HUES6 (cell line): ENCODE data around the gene KCNN3.

Source experiments
- H3K27ac ChIP-seq: 2 replicates; pipeline ENCODE4 v1.7.0; 2013; ENCODE audit warnings: low read depth, mild to moderate bottlenecking, low read length, inconsistent platforms
- H3K27me3 ChIP-seq: 2 replicates; pipeline ENCODE4 v1.6.1; 2013; ENCODE audit warnings: low read length; ENCODE audit not compliant: control insufficient read depth, insufficient read depth
- H3K36me3 ChIP-seq: 2 replicates; pipeline ENCODE4 v1.6.1; 2013; ENCODE audit warnings: low read length; ENCODE audit not compliant: control insufficient read depth, insufficient read depth
- H3K4me1 ChIP-seq: 2 replicates; pipeline ENCODE4 v1.6.1; 2013; ENCODE audit warnings: low read length; ENCODE audit not compliant: control insufficient read depth, insufficient read depth
- H3K4me3 ChIP-seq: 2 replicates; pipeline ENCODE4 v1.5.1; 2013; ENCODE audit warnings: low read depth, low read length
- H3K9ac ChIP-seq: one replicate; pipeline ENCODE4 v1.6.1; 2013; ENCODE audit warnings: mild to moderate bottlenecking, low read length
- H3K9me3 ChIP-seq: 2 replicates; pipeline ENCODE4 v1.6.1; 2013; ENCODE audit warnings: low read depth, low read length; ENCODE audit not compliant: control insufficient read depth, insufficient read depth

KCNN3 gene

DNA sequence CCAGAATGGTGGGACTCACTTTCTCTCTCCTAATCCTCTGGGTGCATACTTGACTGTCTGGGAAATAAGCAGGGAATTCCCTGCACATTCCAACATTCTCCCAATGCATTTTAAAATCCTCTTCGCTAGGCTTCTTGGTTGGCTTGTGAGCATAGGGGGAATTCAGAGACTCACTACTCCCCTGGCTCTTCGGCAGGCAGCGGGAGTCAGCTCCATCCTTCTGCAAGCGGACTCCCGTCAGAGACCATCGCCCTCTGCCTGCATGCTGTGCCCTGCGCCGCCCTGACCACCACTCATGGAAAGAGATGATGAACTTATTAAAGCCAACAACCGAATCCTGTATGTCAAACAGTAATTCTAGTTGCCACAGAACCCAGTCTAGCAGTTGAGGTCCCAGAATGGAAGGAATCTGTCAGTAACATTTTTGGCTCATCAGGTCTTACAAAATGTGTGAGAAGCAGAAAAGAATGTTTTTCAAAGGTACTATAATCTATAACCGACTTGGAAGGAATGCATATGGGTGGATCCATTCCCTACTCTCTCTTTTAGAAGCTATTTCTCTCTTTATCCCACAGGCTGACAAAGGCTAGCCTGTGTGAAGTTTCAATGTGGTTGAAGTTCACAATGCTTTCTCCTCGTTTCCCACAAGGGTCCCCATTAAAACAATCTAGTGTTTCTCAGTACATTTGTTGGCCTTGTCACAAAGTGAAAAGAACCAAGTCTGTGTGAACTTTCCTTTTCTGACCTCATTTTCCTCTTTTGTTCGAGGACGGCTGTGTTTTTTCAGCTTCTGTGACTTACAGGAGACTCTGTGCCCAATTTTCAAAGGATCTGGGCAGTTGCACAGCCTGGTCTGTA is 143.0 kb downstream of the KCNN3 start:
- no peak overlapping the region for H3K27ac ChIP-seq
- peaks cover 36% of the 10 kb centered on the region for H3K4me1 ChIP-seq
- H3K4me3 ChIP-seq = no peak overlapping the region
- H3K9ac ChIP-seq = no peak overlapping the region
- no peaks in the 10 kb centered on the region for H3K36me3 ChIP-seq
- H3K27me3 ChIP-seq = no peaks in the 10 kb centered on the region
- H3K9me3 ChIP-seq = no peaks in the 10 kb centered on the region

DNA sequence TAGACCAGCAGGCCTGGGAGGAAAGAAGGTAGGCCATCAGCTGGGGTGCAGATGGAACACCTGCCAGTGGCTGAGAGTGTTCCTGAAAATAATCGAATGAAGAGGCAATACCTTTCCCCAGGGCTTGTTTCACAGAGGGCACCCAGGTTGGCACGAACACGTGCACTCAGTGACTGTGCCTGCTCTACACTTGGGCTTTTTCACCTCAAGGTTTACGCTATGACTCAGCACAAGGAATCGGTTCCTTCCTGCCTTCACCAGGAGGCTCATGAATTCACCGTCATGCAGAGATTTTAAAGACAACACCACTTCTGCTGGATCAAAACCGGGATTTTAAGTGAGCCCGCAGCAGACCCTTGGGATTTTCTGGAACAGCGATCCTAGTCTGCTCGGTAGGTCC is 143.6 kb downstream of the KCNN3 start:
- Histone ChIP-seq H3K4me1 (peaks cover 35% of the 10 kb centered on the region), H3K9me3 (no peaks in the 10 kb centered on the region), H3K27me3 (no peaks in the 10 kb centered on the region), H3K27ac (no peak overlapping the region), H3K9ac (no peak overlapping the region), H3K36me3 (no peaks in the 10 kb centered on the region), H3K4me3 (no peak overlapping the region)

DNA sequence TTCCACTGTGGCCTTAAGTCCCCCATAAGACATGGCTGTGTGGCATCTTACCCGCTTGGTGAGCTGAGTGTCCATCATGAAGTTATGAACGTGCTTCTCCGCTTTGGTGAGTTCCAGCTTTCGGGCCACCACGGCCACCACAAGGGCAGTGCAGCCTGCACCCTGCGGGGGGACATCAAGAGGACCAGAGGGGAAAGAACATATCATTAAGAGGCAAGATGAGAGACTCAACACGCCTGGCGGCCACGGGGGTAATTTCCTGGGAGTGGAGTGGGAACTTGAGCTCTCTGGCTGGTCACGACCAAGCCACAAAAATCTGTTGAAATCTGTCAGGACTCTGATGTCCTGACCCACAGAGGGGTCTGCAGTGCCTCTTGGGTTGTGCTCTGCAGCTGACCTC is 144.2 kb downstream of the KCNN3 start:
- H3K27me3 ChIP-seq = no peaks in the 10 kb centered on the region
- H3K9ac ChIP-seq = no peak overlapping the region
- H3K9me3 ChIP-seq = no peaks in the 10 kb centered on the region
- H3K4me3 ChIP-seq = no peak overlapping the region
- H3K27ac ChIP-seq = no peak overlapping the region
- H3K4me1 ChIP-seq = peaks cover 29% of the 10 kb centered on the region
- H3K36me3 ChIP-seq = no peaks in the 10 kb centered on the region

DNA sequence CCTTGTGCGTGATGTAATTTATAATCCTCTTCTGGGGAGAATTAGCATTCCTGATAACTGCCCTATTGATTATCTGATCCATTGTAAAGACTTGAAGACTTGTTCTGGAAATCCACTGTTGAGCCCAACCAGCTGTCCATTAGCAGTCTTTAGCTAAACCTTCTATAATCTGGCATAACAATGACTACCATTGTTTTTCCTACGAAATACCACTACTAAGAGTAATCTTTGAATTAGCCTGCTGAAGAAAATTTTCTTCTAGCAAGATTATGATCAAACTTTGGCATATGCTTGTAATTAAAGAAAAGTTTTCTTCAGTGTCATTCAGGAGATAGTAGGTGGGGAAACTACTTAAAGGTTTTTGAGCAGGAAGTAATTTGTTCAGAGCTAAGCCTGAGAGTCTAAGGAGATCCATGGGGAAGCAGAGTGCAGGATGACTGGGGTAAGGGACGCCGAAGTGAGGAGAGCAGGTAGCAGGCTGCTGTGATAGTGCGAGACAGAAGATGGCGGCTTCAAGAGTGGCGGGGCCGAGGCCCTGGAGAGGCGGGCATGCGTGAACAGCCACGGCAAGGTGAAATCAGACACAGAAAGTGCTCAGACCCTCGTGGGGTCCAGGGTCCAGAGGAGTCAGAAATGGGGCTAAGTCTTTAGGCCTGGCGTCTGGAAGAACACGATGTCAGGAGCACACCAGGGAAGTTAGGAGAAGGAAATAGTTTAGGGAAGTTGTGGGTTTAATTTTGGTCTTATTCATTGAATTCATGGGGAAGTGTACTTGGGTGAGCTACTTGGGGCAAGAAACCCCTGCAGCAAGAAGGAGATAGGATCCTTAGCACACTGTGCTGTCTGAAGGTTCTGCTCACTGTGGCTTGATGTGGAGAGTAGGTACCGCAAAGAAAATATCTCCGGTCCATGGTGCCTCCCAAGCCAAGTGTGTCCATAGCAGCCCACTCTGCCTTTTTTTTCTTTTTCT is 149.5 kb downstream of the KCNN3 start:
- Histone ChIP-seq H3K9ac (no peak overlapping the region), H3K4me3 (no peak overlapping the region), H3K9me3 (no peaks in the 10 kb centered on the region), H3K27me3 (no peaks in the 10 kb centered on the region), H3K27ac (no peak overlapping the region), H3K4me1 (peaks cover 4% of the 10 kb centered on the region; the same call in 1 of the 2 replicates), H3K36me3 (no peaks in the 10 kb centered on the region)

DNA sequence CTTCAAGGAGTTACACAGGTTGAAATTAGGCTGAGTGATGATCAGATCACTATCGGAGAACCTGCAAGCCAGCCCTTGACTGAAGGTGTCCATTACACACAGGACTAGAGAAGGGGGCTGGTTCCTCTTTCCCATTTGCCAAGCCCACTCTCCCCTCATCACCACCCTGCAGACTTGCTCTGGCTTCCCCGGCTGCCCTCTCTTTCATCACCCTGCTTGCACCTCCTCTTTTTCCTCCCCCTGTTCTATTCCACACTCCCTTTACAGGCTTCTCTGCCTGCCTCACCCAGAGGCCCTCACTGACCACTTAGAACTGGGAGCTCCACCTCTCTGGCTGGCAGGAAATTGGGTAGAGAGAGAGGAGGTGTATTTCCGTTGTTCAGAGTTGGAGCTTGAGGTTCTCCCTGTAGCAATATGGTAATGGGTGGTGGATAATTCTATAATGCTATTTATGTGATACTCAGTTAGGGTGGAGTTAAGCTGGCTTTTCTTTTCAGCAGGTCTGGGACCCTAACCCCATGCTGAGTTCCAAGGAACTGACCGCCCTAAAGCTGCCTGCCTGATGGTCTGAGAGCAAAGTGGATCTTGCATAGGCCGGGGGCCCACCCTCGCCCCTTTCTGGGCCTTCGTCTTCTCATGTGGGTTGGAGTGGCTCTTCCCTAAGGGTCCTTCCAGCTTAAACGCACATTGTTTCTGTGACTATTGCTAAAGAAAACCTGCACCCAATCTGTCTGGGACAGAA is 150.3 kb downstream of the KCNN3 start:
- H3K36me3 ChIP-seq = no peaks in the 10 kb centered on the region
- H3K4me3 ChIP-seq = no peak overlapping the region
- no peaks in the 10 kb centered on the region for H3K9me3 ChIP-seq
- peaks cover 4% of the 10 kb centered on the region; the same call in 1 of the 2 replicates for H3K4me1 ChIP-seq
- no peaks in the 10 kb centered on the region for H3K27me3 ChIP-seq
- H3K27ac ChIP-seq = no peak overlapping the region
- no peak overlapping the region for H3K9ac ChIP-seq

DNA sequence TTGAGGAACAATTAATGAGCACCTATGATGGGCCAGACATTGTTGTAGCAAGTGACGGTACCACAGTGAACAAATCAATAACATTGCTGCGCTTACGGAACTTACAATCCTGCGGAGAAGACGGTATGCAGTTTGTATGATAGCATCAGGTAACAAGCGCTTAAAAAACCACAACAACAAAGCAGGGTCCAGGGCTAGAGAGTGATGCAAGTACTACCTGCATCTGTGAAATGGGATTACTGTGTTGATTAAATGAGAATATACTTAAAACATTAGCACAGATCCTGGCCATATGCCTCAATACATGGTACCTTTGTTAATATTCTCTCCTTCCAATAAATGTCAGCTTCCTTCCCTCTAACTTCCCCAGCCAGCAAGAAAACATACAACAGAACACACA is 151.5 kb downstream of the KCNN3 start:
- Histone ChIP-seq H3K4me1 (peaks cover 4% of the 10 kb centered on the region; the same call in 1 of the 2 replicates), H3K27me3 (no peaks in the 10 kb centered on the region), H3K4me3 (no peak overlapping the region), H3K9me3 (no peaks in the 10 kb centered on the region), H3K36me3 (no peaks in the 10 kb centered on the region), H3K27ac (no peak overlapping the region), H3K9ac (no peak overlapping the region)

DNA sequence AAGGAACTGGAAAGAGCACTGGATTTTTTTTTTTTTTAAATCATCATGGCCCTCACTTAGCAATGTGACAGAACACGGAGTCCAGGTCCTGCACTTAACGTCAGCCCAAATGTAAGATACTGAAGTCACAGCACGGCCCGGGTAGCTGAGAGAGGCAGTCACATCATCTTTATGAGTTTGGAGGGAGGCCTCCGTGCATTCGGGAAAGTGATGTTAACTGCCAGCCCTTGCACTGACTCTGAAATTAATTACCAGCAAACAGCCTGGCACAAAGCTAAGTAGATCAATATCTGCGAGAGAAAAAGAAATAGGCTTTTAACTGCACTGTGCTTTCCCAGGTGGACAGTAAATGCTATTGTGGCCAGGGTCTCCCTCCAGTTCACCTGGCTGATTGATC is 152.6 kb downstream of the KCNN3 start:
- Histone ChIP-seq H3K27me3 (no peaks in the 10 kb centered on the region), H3K4me3 (no peak overlapping the region), H3K27ac (no peak overlapping the region), H3K9ac (no peak overlapping the region), H3K4me1 (peaks cover 4% of the 10 kb centered on the region; the same call in 1 of the 2 replicates), H3K9me3 (no peaks in the 10 kb centered on the region), H3K36me3 (no peaks in the 10 kb centered on the region)

DNA sequence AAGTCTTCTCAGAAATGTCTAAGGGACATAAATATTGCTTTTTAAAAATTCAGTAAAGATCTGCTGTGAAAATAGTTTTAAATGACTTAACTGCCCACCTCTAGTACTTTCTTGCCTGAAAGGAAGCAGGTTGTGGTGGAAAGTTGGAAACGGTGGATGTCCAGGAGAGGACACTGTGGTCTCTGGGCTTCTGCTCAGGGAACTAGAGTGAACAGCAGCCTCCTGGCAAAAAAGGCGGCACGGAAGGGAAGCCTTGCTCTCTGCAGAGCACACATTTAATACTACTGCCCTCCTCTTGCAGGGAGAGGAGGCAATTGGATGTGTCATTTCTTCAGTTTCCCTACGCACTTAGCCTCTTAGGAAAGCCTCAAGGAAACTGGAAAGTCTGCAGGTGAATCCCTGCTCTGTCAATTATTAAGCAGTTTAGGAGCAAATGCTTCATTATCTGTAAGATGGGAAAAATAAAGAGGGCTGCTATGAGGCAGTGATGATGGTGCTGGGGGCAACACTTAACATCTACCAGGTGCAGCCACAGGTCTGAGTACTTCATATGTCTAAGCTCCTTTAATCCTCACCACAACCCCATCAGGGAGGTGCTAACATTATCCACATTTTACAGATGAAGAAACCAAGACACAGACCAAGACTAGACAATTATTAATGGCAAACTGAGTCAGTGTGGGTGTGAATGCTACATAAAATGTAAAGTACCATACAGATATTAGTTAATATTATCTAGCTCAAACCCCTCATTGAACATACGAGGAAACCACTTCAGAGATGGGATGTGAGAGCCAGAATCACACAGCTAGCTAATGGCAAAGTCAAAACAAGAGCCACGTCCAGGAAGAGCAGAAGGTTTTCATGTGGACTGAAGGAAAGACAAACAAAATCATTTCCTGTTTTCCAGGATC is 153.2 kb downstream of the KCNN3 start:
- Histone ChIP-seq H3K9me3 (no peaks in the 10 kb centered on the region), H3K27ac (no peak overlapping the region), H3K36me3 (no peaks in the 10 kb centered on the region), H3K4me3 (no peak overlapping the region), H3K27me3 (no peaks in the 10 kb centered on the region), H3K4me1 (peaks cover 4% of the 10 kb centered on the region; the same call in 1 of the 2 replicates), H3K9ac (no peak overlapping the region)

DNA sequence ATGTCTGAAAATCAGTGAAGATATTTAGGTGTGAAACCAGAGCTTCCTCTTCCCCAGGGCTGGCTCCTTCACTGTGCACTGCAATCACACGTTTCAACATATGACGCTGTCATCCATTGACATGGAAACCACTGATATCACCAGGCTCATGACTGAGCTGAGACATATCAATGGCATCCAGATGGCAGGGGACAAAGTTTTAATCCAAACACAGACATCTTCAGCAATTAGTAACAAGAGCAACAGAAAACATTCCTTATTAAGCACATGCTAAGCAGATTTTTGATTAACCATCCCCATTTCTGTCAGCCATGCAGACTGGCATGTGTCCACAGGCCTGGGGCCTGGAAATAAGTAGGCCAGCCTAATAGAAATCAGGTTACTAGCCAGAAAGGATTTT is 154.1 kb downstream of the KCNN3 start:
- H3K9me3 ChIP-seq = no peaks in the 10 kb centered on the region
- no peak overlapping the region for H3K27ac ChIP-seq
- no peak overlapping the region for H3K9ac ChIP-seq
- no peaks in the 10 kb centered on the region for H3K27me3 ChIP-seq
- no peaks in the 10 kb centered on the region for H3K36me3 ChIP-seq
- H3K4me1 ChIP-seq = peaks cover 4% of the 10 kb centered on the region; the same call in 1 of the 2 replicates
- no peak overlapping the region for H3K4me3 ChIP-seq

DNA sequence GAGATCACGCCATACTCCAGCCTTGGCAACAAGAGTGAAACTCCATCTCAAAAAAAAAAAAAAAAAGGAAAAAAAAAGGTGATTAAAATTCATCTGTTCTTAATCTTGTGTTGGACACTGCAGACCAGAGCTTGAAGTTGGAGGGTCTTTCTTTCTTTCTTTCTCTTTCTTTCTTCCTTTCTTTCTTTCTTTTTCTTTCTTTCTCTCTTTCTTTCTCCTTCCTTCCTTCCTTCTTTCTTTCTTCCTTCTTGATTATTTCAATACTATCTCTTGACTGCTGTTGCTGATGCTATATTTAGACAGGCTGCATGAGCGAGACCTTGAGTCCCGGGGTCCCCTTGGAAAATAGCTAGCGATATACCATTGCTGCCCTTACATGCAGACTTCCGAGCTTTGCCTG is 154.7 kb downstream of the KCNN3 start:
- no peak overlapping the region for H3K9ac ChIP-seq
- no peaks in the 10 kb centered on the region for H3K36me3 ChIP-seq
- no peaks in the 10 kb centered on the region for H3K9me3 ChIP-seq
- H3K4me1 ChIP-seq = peaks cover 4% of the 10 kb centered on the region; the same call in 1 of the 2 replicates
- no peaks in the 10 kb centered on the region for H3K27me3 ChIP-seq
- H3K4me3 ChIP-seq = no peak overlapping the region
- H3K27ac ChIP-seq = no peak overlapping the region
